Brain microvascular endothelial cell (primary cell): ENCODE measurements around the gene FADS2.

Source experiments
- DNase-seq: peaks from one replicate; pipeline ENCODE4 v3.0.0-alpha.2; 2020
- H3K27ac ChIP-seq: fragments of 250-450 bp; sonication (Bioruptor Pico); 2 replicates; pipeline ENCODE4 v1.5.1; 2020; ENCODE audit warnings: mild to moderate bottlenecking, moderate library complexity
- H3K27me3 ChIP-seq: fragments of 250-450 bp; sonication (Bioruptor Pico); replicated peaks from 2 replicates; pipeline ENCODE4 v1.5.1; 2020; ENCODE audit warnings: mild to moderate bottlenecking
- H3K36me3 ChIP-seq: fragments of 250-450 bp; sonication (Bioruptor Pico); replicated peaks from 2 replicates; pipeline ENCODE4 v1.5.1; 2020; ENCODE audit warnings: mild to moderate bottlenecking
- H3K4me3 ChIP-seq: 2 replicates; pipeline ENCODE4 v1.5.1; 2011; ENCODE audit warnings: low read depth, mild to moderate bottlenecking, control low read depth, low read length, moderate library complexity
- CTCF ChIP-seq: IDR thresholded peaks from 2 replicates; pipeline ENCODE4 v1.5.1; 2011; ENCODE audit warnings: low read depth, mild to moderate bottlenecking, moderate library complexity, low read length, control low read depth, inconsistent platforms; ENCODE audit errors: missing control alignments
- in situ Hi-C: cut with HindIII; loops from 2 replicates; pipeline ENCODE4 v1.10.0; 2017; ENCODE audit warnings: low sequenced_read_pairs, low pct_ligation_motif_present

FADS2 gene

GRCh38 chr11:61887839-61888494 lies 59.9 kb downstream of the FADS2 start:
- DNase-seq: peak; percentile 86
- no peaks in the 10 kb centered on the region for H3K36me3 ChIP-seq
- no peak overlapping the region for H3K27ac ChIP-seq
- TF ChIP-seq CTCF: no peak
- no peaks in the 10 kb centered on the region for H3K27me3 ChIP-seq
- H3K4me3 ChIP-seq: no peak overlapping the region
- in situ Hi-C loops: no loop called here

- in situ Hi-C loops: no loop called here
- no peak for DNase-seq
- Histone ChIP-seq H3K27ac (no peak overlapping the region), H3K4me3 (no peak overlapping the region), H3K36me3 (no peaks in the 10 kb centered on the region), H3K27me3 (no peaks in the 10 kb centered on the region)
- TF ChIP-seq CTCF: no peak
Observed at GRCh38 chr11:61888590-61888989, 60.5 kb downstream of the FADS2 start.

GRCh38 chr11:61889831-61890230 lies 61.7 kb downstream of the FADS2 start:
- in situ Hi-C loops: no loop called here
- TF ChIP-seq CTCF: no peak
- no peak for DNase-seq
- Histone ChIP-seq H3K36me3 (no peaks in the 10 kb centered on the region), H3K27ac (no peak overlapping the region), H3K4me3 (no peak overlapping the region), H3K27me3 (no peaks in the 10 kb centered on the region)

- in situ Hi-C loops: no loop called here
- no peaks in the 10 kb centered on the region for H3K36me3 ChIP-seq
- H3K27ac ChIP-seq: no peak overlapping the region
- DNase-seq: peak; percentile 57
- H3K27me3 ChIP-seq: no peaks in the 10 kb centered on the region
- H3K4me3 ChIP-seq: peak overlapping the region; percentile 70
- peak; percentile 10 for TF ChIP-seq CTCF
Observed at GRCh38 chr11:61890529-61891330, 62.6 kb downstream of the FADS2 start.

GRCh38 chr11:61891331-61892084 lies 63.4 kb downstream of the FADS2 start, which contains the start of gene FADS3:
TSS of gene FADS3 (minus strand) at chr11:61891545. CDS start at chr11:61891381, 164 bp downstream.
- Histone ChIP-seq H3K4me3 (peak within 1 kb of the TSS; percentile 70), H3K36me3 (no peaks in the 10 kb centered on the region), H3K27ac (no peak within 1 kb of the TSS), H3K27me3 (no peaks in the 10 kb centered on the region)
- no peak for DNase-seq
- in situ Hi-C loops: no loop called here
- TF ChIP-seq CTCF: peak; percentile 36
